Measurements from ENCODE around the gene RUNX3. TPM values are rescaled to one million over a fixed set of nuclear protein-coding genes. Genes with fewer than 3 reads are reported as not detected.

The RUNX3 gene
- total RNA-seq, 1 experiment from 2014 or later: 1.5 TPM

GRCh38 chr1:24946861-24947658, 17.0 kb upstream of the RUNX3 start (continued):
- no peak for TF ChIP-seq ZNF512 (CRISPR knock-in tag; IDR thresholded peaks at IDR 0.05; ENCODE audit: borderline replicate concordance)

- Mint-ChIP-seq H3K9me3 (no peaks in the 10 kb centered on the region), H3K4me1 (peaks cover 20% of the 10 kb centered on the region), H3K36me3 (no peaks in the 10 kb centered on the region), H3K4me3 (no peak overlapping the region), H3K27me3 (ENCODE audit: low read depth) (no peaks in the 10 kb centered on the region), H3K27ac (no peak overlapping the region)
- ChIA-PET POLR2A (no interaction called here), CTCF (interaction anchor here (1.4 to 1.8 kb wide), 2 partner anchors 13 to 62 kb away, joined by 4 to 8 read pairs; no protein-coding TSS in a partner anchor)
- DNase-seq (ENCODE audit: low spot score) (no peak), ATAC-seq (no peak)
- TF ChIP-seq GTF2I (CRISPR knock-in tag; conservative IDR thresholded peaks at IDR 0.05) (0 out of 2 replicates have a peak, but pooled peaks have one; percentile 16), IRF1 (CRISPR knock-in tag; IDR thresholded peaks at IDR 0.05) (no peak)
Observed at GRCh38 chr1:24945354-24946326, 15.6 kb upstream of the RUNX3 start.

- Mint-ChIP-seq H3K27ac (no peak overlapping the region), H3K36me3 (no peaks in the 10 kb centered on the region), H3K9me3 (no peaks in the 10 kb centered on the region), H3K4me1 (peaks cover 9% of the 10 kb centered on the region), H3K27me3 (ENCODE audit: low read depth) (no peaks in the 10 kb centered on the region), H3K4me3 (no peak overlapping the region)
- ChIA-PET CTCF (no interaction called here), POLR2A (no interaction called here)
- DNase-seq (ENCODE audit: low spot score) (no peak), ATAC-seq (no peak)
- TF ChIP-seq SP1 (CRISPR knock-in tag; conservative IDR thresholded peaks at IDR 0.05): no peak
- no peak for TF ChIP-seq STAT6 (CRISPR knock-in tag; conservative IDR thresholded peaks at IDR 0.05; ENCODE audit: low read depth)
- TF ChIP-seq ZNF281 (CRISPR knock-in tag; IDR thresholded peaks at IDR 0.05): no peak
- no peak for TF ChIP-seq CREM (CRISPR knock-in tag; IDR thresholded peaks at IDR 0.05)
- TF ChIP-seq E2F1 (CRISPR knock-in tag; IDR thresholded peaks at IDR 0.05): no peak
- no peak for TF ChIP-seq TCF7 (CRISPR knock-in tag; IDR thresholded peaks at IDR 0.05; ENCODE audit: low read depth)
- TF ChIP-seq MAX (CRISPR knock-in tag; IDR thresholded peaks at IDR 0.05): no peak
- no peak for TF ChIP-seq MYBL2 (CRISPR knock-in tag; IDR thresholded peaks at IDR 0.05)
- TF ChIP-seq JUN (CRISPR knock-in tag; IDR thresholded peaks at IDR 0.05): no peak
- TF ChIP-seq ERG (CRISPR knock-in tag; IDR thresholded peaks at IDR 0.05): no peak
- no peak for TF ChIP-seq AR (CRISPR knock-in tag; IDR thresholded peaks at IDR 0.05)
- no peak for TF ChIP-seq TP53 (CRISPR knock-in tag; IDR thresholded peaks at IDR 0.05)
Observed at GRCh38 chr1:24944318-24944717, 14.2 kb upstream of the RUNX3 start.

Data from WTC11 (cell line).